GM10266 (cell line): ENCODE data around the gene CTSG.
"Not testable (repeated sequence)": the region's sequence is repeated elsewhere in the genome, so short reads cannot be mapped to it uniquely, and the experiment has no call there.

Experiments used
- DNase-seq: peaks from one replicate; pipeline ENCODE4 v3.0.0; 2012; ENCODE audit errors: extremely low spot score
- TF ChIP-seq, protein P1 (sequence below): IDR thresholded peaks from 2 replicates; pipeline ENCODE4 v1.5.1; 2012; ENCODE audit warnings: mild to moderate bottlenecking, low read depth; ENCODE audit not compliant: control insufficient read depth, insufficient read depth; ENCODE audit errors: missing control alignments

Gene CTSG

DNA sequence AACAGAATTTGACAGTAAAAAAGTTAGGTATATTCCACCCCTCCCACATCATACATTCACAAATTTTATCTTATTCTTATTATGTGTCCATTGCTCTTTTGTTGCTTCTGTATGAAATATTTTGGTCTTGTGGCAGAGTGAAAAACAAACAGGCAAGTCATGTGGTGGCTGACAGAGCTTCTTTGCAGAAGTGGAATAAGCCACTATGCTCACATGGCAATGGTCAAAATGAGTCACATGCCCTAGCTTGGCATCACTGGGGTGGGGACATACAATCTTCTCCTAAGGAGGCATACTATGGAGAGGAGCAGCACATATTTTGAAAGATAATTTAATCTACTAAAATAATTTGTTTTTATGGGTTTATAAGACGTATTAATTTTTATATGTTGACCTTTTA, 40.3 kb downstream of the CTSG start:
- TF ChIP-seq, protein P1, sequence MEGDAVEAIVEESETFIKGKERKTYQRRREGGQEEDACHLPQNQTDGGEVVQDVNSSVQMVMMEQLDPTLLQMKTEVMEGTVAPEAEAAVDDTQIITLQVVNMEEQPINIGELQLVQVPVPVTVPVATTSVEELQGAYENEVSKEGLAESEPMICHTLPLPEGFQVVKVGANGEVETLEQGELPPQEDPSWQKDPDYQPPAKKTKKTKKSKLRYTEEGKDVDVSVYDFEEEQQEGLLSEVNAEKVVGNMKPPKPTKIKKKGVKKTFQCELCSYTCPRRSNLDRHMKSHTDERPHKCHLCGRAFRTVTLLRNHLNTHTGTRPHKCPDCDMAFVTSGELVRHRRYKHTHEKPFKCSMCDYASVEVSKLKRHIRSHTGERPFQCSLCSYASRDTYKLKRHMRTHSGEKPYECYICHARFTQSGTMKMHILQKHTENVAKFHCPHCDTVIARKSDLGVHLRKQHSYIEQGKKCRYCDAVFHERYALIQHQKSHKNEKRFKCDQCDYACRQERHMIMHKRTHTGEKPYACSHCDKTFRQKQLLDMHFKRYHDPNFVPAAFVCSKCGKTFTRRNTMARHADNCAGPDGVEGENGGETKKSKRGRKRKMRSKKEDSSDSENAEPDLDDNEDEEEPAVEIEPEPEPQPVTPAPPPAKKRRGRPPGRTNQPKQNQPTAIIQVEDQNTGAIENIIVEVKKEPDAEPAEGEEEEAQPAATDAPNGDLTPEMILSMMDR, result no peak
- DNase-seq, result no peak

DNA sequence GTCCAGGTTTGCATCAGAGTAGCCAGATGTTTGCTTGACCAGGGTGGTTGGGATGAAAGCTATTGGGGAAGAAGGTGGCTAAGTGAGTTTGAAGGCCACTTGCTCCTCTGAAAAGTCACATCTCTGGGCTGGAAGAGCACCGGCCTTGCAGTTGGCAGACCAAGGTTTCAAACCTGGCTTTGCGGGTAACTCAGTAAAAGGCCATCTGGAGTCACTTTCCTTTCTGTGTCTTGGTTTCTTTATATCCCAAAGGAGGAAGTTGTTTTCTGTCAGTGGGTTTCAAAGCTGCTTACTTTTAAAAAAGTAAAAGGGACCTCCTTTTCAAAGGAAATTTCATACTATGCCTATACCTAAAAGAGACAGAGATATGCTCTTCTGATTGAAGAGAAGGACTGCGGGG, 41.8 kb downstream of the CTSG start:
- TF ChIP-seq, protein P1, result no peak

DNA sequence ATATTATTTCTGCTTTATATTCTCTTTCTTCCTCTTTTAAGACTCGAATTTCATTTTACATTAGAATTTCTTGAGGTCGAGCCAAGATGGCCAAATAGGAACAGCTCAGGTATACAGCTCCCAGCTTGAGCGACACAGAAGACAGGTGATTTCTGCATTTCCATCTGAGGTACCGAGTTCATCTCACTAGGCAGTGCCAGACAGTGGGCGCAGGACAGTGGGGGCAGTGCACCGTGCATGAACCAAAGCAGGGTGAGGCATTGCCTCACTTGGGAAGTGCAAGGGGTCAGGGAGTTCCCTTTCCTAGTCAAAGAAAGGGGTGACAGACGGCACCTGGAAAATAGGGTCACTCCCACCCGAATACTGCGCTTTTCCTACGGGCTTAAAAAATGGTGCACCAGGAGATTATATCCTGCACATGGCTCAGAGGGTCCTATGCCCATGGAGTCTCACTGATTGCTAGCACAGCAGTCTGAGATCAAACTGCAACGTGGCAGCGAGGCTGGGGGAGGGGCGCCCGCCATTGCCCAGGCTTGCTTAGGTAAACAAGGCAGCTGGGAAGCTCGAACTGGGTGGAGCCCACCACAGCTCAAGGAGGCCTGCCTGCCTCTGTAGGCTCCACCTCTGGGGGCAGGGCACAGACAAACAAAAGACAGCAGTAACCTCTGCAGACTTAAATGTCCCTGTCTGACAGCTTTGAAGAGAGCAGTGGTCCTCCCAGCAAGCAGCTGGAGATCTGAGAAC, 50.0 kb downstream of the CTSG start:
- not testable (repeated sequence) for DNase-seq

More for the DNA sequence above, 41.8 kb downstream of the CTSG start:
- DNase-seq, result no peak
